A673 (cell line): Measurements from ENCODE around the gene HRC. TPM values are rescaled to one million over a fixed set of nuclear protein-coding genes. Genes with fewer than 3 reads are reported as not detected.
A peak's percentile ranks its signal among the peaks of the same experiment; 100 is the strongest.

Source experiments
- Bru-seq: library from RNA; stranded (reverse); fragments of 400-500 nt; gene quantifications from one replicate; lab custom pipeline; 2021; lab: Mats Ljungman, UMichigan
- BruChase-seq, 2 experiments: library from RNA; stranded (reverse); fragments of 400-500 nt; gene quantifications; one replicate each; lab custom pipeline; 2021; lab: Mats Ljungman, UMichigan
- BruUV-seq: library from RNA; stranded (reverse); fragments of 400-500 nt; replicated peaks from 2 replicates; lab custom pipeline; 2021; lab: Mats Ljungman, UMichigan
- CTCF ChIA-PET: fragments of 300-600 bp; sonication (Branson Sonifier 250); formaldehyde crosslinking; loops from one replicate; lab custom pipeline; 2022; ENCODE audit warnings: antibody characterized with exemption; lab: Charles Lee
- POLR2A ChIA-PET: fragments of 300-600 bp; sonication (Branson Sonifier 250); formaldehyde crosslinking; loops from one replicate; lab custom pipeline; 2022; ENCODE audit warnings: antibody characterized with exemption; ENCODE audit not compliant: low non-redundant PET; lab: Charles Lee
- DNase-seq: peaks from one replicate; pipeline ENCODE4 v3.0.0-alpha.2; 2015; ENCODE audit warnings: low spot score
- H3K27ac ChIP-seq: fragments of 200-600 bp; sonication (generic); 2 replicates; pipeline ENCODE4 v1.5.1; 2016; ENCODE audit warnings: mixed run types, low read depth, mild to moderate bottlenecking, mixed read lengths, antibody characterized with exemption, low read length; ENCODE audit not compliant: poor library complexity, severe bottlenecking
- H3K27me3 ChIP-seq: fragments of 200-600 bp; sonication (generic); replicated peaks from 2 replicates; pipeline ENCODE4 v1.6.1; 2017; ENCODE audit warnings: mixed run types, low read depth, mild to moderate bottlenecking, mixed read lengths, antibody characterized with exemption, low read length; ENCODE audit not compliant: insufficient read depth, poor library complexity
- H3K36me3 ChIP-seq: fragments of 200-600 bp; sonication (generic); 2 replicates; pipeline ENCODE4 v1.6.1; 2016; ENCODE audit warnings: mixed run types, mild to moderate bottlenecking, mixed read lengths, antibody characterized with exemption, low read length; ENCODE audit not compliant: insufficient read depth, poor library complexity, severe bottlenecking
- H3K4me1 ChIP-seq: fragments of 200-600 bp; sonication (generic); 2 replicates; pipeline ENCODE4 v1.6.1; 2017; ENCODE audit warnings: mixed run types, mild to moderate bottlenecking, mixed read lengths, antibody characterized with exemption, low read length; ENCODE audit not compliant: insufficient read depth, poor library complexity, severe bottlenecking
- H3K4me3 ChIP-seq: fragments of 200-600 bp; sonication (generic); 2 replicates; pipeline ENCODE4 v1.5.1; 2016; ENCODE audit warnings: low read depth, mixed run types, mild to moderate bottlenecking, mixed read lengths, low read length; ENCODE audit not compliant: poor library complexity, severe bottlenecking
- H3K9me3 ChIP-seq: fragments of 200-600 bp; sonication (generic); 2 replicates; pipeline ENCODE4 v1.6.1; 2016; ENCODE audit warnings: mixed run types, low read depth, mild to moderate bottlenecking, mixed read lengths, antibody characterized with exemption, low read length; ENCODE audit not compliant: poor library complexity, severe bottlenecking
- CTCF ChIP-seq: fragments of 300-800, 200-600 bp; sonication (generic); conservative IDR thresholded peaks from 2 replicates; pipeline ENCODE4 v1.5.1; 2017; ENCODE audit warnings: low read depth, mild to moderate bottlenecking, antibody characterized with exemption, low read length, moderate library complexity, mixed read lengths
- EZH2 ChIP-seq: fragments of 200-600 bp; sonication (generic); IDR thresholded peaks from 2 replicates; pipeline ENCODE4 v1.6.1; 2017; ENCODE audit warnings: borderline replicate concordance, low read depth, mild to moderate bottlenecking, mixed read lengths, antibody characterized with exemption, low read length; ENCODE audit not compliant: poor library complexity, severe bottlenecking
- intact Hi-C: fragments of 100-400 bp; cut with micrococcal nuclease; formaldehyde crosslinking; loops from one replicate; pipeline ENCODE4 v1.10.0; 2022; ENCODE audit not compliant: unreplicated experiment
- long read RNA-seq: library from polyadenylated mRNA; stranded (forward); transcript quantifications from one replicate; pipeline ENCODE4 v2.0.0, GENCODE V29; 2022
- total RNA-seq: library from RNA; stranded (reverse); gene quantifications from 2 replicates; pipeline ENCODE4 v1.2.3, GENCODE V29; 2021

The HRC gene
- total RNA-seq = not detected in 2 replicates
- Bru-seq, nascent RNA = percentile 13 among the genes with signal in this experiment
- percentile 18 among the genes with signal in this experiment for BruChase-seq, experiment 1, labeled RNA remaining after a 2-hour chase
- not detected for BruChase-seq, experiment 2, labeled RNA remaining after a 6-hour chase
- long read RNA-seq = 0 reads

DNA sequence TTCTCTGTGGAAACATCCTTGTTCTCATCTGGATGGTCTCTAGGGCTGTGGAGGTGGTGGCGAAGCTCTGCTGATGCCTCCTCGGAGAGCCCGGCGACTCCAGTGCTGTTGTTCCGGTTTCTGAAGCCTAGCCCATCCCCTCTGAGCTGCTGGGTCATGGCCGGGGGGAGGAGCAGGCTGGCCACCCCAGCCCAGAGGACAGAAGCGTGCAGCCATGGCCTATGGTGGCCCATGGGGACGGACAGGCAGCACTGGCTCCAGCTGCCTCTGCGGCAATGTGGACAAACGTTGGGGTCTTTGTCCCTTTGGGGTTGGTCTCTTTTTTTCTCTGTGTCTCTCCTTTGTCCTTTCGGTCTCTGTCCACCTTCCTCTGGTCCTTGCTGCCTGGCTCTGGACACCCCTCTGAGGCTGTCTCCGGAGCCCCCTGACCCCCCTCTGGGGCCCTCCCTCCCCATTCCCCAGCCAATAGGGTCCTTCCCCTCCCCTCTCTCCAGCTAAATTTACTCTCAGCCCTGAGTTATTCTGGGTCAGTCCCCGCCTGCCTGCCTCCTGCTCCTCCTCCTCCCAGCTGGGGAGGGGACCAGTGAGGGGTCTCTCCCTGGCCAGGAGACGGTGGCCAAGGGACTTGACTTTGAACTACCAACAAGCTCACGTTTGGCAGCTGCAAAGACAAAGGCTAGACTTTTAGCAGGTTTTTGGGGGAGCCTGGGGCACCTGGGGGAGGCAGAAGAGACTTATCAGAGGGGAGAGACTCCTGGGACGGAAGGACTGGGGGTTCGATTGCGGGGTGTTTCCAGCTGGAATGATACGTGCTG lies at the start of gene HRC:
TSS of gene HRC (minus strand) at position 392 of the 815 bp plus-strand sequence. CDS start at position 233, 159 bp downstream.
- DNase-seq = no peak
- H3K4me3 ChIP-seq = no peak within 1 kb of the TSS
- peaks cover 19% of the 10 kb centered on the region for H3K4me1 ChIP-seq
- peaks cover 3% of the 10 kb centered on the region for H3K36me3 ChIP-seq
- intact Hi-C loops = no loop called here
- CTCF ChIA-PET = no interaction called here
- TF ChIP-seq EZH2 = no peak
- no peak for TF ChIP-seq CTCF
- no TSS peak for BruUV-seq
- POLR2A ChIA-PET = no interaction called here
- H3K27me3 ChIP-seq = no peaks in the 10 kb centered on the region
- H3K27ac ChIP-seq = no peak within 1 kb of the TSS
- H3K9me3 ChIP-seq = no peaks in the 10 kb centered on the region

DNA sequence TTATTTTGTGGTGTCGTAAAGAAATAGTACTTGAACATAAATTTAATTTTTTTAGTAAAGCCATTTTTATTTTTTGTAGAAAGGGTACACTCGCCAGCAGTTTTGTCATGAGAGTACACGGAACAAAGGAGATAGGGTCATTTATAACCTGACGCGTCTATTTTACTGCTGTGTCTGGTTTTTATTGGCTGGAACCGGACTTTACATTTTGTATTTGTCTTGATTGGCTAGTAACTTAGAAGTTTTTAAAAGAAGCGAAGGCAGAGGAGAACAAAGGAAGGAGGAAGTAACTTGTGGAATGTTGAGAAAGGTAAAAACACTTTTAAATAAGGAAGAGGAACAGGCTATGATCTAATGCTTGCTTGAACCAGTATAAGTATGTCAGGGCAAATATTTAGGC lies 45.8 kb upstream of the HRC start:
- CTCF ChIA-PET = no interaction called here
- Histone ChIP-seq H3K4me1 (peaks cover 24% of the 10 kb centered on the region), H3K36me3 (peaks cover 32% of the 10 kb centered on the region), H3K9me3 (no peaks in the 10 kb centered on the region), H3K27me3 (no peaks in the 10 kb centered on the region), H3K4me3 (no peak overlapping the region), H3K27ac (no peak overlapping the region)
- POLR2A ChIA-PET = no interaction called here
- no peak for DNase-seq
- intact Hi-C loops = no loop called here
- no TSS peak for BruUV-seq
- no peak for TF ChIP-seq CTCF
- TF ChIP-seq EZH2 = no peak

DNA sequence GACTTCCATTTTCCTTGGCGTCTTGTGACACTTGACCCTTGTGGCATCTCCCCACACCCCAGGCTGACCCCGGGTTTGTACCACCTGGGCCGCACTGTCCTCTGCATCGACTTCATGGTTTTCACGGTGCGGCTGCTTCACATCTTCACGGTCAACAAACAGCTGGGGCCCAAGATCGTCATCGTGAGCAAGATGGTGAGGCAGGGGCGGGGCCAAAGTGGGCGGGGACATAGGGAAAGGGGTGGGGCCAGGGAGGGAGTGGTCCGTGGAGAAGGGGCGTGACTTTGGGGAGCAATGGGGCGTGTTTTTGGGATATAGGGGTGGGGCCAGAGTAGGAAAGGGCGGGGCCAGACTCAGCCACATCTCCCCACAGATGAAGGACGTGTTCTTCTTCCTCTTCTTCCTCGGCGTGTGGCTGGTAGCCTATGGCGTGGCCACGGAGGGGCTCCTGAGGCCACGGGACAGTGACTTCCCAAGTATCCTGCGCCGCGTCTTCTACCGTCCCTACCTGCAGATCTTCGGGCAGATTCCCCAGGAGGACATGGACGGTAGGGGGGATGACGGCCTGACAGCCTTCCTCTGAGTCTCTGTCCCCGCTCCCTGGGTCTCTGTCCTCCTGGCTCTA lies 45.2 kb upstream of the HRC start:
- ChIA-PET CTCF (interaction anchor here (0.6 kb wide), 1 partner anchor 412 kb away, joined by 3 read pairs; no protein-coding TSS in a partner anchor), POLR2A (no interaction called here)
- TF ChIP-seq EZH2 = no peak
- no peak for TF ChIP-seq CTCF
- Histone ChIP-seq H3K36me3 (peaks cover 32% of the 10 kb centered on the region), H3K27me3 (no peaks in the 10 kb centered on the region), H3K9me3 (no peaks in the 10 kb centered on the region), H3K4me1 (peaks cover 25% of the 10 kb centered on the region), H3K4me3 (no peak overlapping the region), H3K27ac (no peak overlapping the region)
- no TSS peak for BruUV-seq
- intact Hi-C loops = no loop called here
- DNase-seq = peak; percentile 53
